Adrenal gland (tissue), 12 donors: ENCODE results near the gene EPHB1. TPM values are rescaled to one million over a fixed set of nuclear protein-coding genes. Genes with fewer than 3 reads are reported as not detected.

Source experiments
- DNase-seq, 7 donors: peaks; one replicate each; pipeline ENCODE4 v3.0.0-alpha.2; 2019 to 2020
- H3K27ac ChIP-seq, 5 donors: fragments of 200-600 bp; sonication (generic) in 4 of 5; 1 replicate in 3 of 5; 2 replicates in 2 of 5; pipeline versions ENCODE4 v1.5.1 to v1.8.0; 2016 to 2020; ENCODE audit warnings: mild to moderate bottlenecking in 1 of 5
- H3K27me3 ChIP-seq: fragments of 200-600 bp; 2 replicates; pipeline ENCODE4 v1.8.0; 2021
- H3K36me3 ChIP-seq, 2 donors: fragments of 200-600 bp; replicated peaks in 1 of 2; 1 replicate in 1 of 2; 2 replicates in 1 of 2; pipeline versions ENCODE4 v1.5.1 to v1.8.0; 2018 to 2022
- H3K4me1 ChIP-seq, 2 donors: fragments of 200-600 bp; replicated peaks in 1 of 2; 1 replicate in 1 of 2; 2 replicates in 1 of 2; pipeline versions ENCODE4 v1.5.1 to v1.8.0; 2018 to 2021
- H3K4me3 ChIP-seq, 4 donors: fragments of 200-600 bp; sonication (generic) in 3 of 4; one replicate each; pipeline ENCODE4 v1.5.1; 2016 to 2018
- H3K9me3 ChIP-seq, 3 donors: fragments of 200-600 bp; sonication (generic) in 1 of 3; replicated peaks in 1 of 3; 1 replicate in 2 of 3; 2 replicates in 1 of 3; pipeline versions ENCODE4 v1.5.1 to v1.8.0; 2016 to 2021
- POLR2A ChIP-seq, 2 donors: fragments of 450-650 bp; IDR thresholded peaks; one replicate each; pipeline ENCODE4 v1.6.1; 2017; ENCODE audit warnings: antibody characterized with exemption in 2 of 2, mild to moderate bottlenecking in 2 of 2, moderate library complexity in 1 of 2
- WGBS, 4 donors: extraction: QIAGEN DNeasy Blood & Tissue Kit in 2 of 4; methylation state at CpG; one replicate each; pipeline versions ENCODE4 v1.1.5 to v1.1.7; 2013 to 2017; 5-methylcytosine and 5-hydroxymethylcytosine counted together
- intact Hi-C, 2 donors: fragments of 100-400 bp; cut with DNase I; formaldehyde crosslinking; loops; one replicate each; pipeline versions ENCODE4 v1.14.1 to v1.15.0; 2022 to 2023
- polyA plus RNA-seq, 3 donors: library from polyadenylated mRNA; stranded (reverse); fragments of 200-250 nt in 2 of 3; fragments of 350-450 nt in 1 of 3; fragmentation: Illumina TruSeq in 1 of 3; extraction: RNeasy Lipid Tissue Mini Kit (QIAGEN cat#74804) in 1 of 3; gene quantifications; one replicate each; pipeline ENCODE4 v1.2.3, GENCODE V29; 2013 to 2014
- total RNA-seq, 9 donors: library from RNA; depleted of rRNA in 4 of 9; stranded (reverse); fragments of >200 nt in 4 of 9; fragments of 120-200 nt in 1 of 9; fragmentation: NEBNext Ultra II Directional in 1 of 9; extraction: Animal tissue kit (Norgen Biotek cat#: 25700) in 1 of 9; gene quantifications; one replicate each; pipeline versions ENCODE4 v1.1.0 to v1.2.4, GENCODE V29; 2013 to 2023
- TF ChIP-seq, protein P1 (sequence below), 6 experiments: fragments of 450-650 bp in 4 of 6; fragments of 200-600 bp in 2 of 6; sonication (generic) in 1 of 6; IDR thresholded peaks; 1 replicate in 5 of 6; 2 replicates in 1 of 6; pipeline versions ENCODE4 v1.5.1 to v1.8.0; 2016 to 2021; ENCODE audit warnings: antibody characterized with exemption in 6 of 6, mild to moderate bottlenecking in 2 of 6, moderate library complexity in 1 of 6
- donor health status: healthy with polysubstance abuse.
- donor health status: Bipolar disorder and iron deficiency.
- donor health status: DM: yes; HTN: yes; CAD: no.
- donor health status: DM: no; HTN: no; CAD: no.
- donor health status: DM: no; HTN: no; CAD: no.
- donor health status: DM: yes; HTN: yes; CAD: no.

Gene EPHB1
- total and polyA plus RNA-seq, 12 donors = 0.10 to 3.4 (median 0.98) TPM

DNA sequence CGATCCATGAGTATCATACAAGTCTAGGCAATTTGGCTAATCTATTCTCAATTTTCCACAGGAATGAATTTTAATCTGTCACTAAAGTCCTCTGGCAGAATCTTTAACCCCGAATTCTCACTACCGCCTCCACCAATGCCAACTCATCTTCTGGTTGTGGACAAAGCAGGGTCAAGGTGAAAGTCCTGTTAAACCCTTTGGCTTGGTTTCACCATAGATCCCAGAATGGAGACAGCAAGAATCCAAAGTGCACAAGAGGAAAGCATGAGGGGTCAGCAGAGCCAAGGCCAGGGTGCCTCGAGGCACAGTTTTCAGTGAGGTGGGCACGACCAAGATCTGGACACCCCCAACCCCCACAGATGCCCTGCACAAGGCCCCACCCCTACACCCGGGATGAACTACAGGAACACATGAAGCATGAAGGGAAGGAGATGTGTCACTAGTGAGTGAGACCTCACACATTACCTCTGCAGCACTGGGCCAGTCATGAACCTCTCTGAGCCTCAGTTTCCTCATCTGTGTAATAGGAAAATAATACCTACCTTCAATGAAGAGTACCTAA, 466.2 kb downstream of the EPHB1 start:
- Histone ChIP-seq H3K36me3 (no peaks in the 10 kb centered on the region), H3K4me3 (no peak overlapping the region), H3K27me3 (no peaks in the 10 kb centered on the region), H3K27ac (no peak overlapping the region), H3K4me1 (no peaks in the 10 kb centered on the region), H3K9me3 (no peaks in the 10 kb centered on the region)
- WGBS, 4 donors = 73 to 79% (median 78%) methylated on average over 6 of the region's 6 CpGs
- intact Hi-C loops = no loop called here
- TF ChIP-seq, protein P1, sequence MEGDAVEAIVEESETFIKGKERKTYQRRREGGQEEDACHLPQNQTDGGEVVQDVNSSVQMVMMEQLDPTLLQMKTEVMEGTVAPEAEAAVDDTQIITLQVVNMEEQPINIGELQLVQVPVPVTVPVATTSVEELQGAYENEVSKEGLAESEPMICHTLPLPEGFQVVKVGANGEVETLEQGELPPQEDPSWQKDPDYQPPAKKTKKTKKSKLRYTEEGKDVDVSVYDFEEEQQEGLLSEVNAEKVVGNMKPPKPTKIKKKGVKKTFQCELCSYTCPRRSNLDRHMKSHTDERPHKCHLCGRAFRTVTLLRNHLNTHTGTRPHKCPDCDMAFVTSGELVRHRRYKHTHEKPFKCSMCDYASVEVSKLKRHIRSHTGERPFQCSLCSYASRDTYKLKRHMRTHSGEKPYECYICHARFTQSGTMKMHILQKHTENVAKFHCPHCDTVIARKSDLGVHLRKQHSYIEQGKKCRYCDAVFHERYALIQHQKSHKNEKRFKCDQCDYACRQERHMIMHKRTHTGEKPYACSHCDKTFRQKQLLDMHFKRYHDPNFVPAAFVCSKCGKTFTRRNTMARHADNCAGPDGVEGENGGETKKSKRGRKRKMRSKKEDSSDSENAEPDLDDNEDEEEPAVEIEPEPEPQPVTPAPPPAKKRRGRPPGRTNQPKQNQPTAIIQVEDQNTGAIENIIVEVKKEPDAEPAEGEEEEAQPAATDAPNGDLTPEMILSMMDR (IDR thresholded peaks at IDR 0.05) = no peak
- no peak for TF ChIP-seq POLR2A (IDR thresholded peaks at IDR 0.05)
- no peak for DNase-seq

DNA sequence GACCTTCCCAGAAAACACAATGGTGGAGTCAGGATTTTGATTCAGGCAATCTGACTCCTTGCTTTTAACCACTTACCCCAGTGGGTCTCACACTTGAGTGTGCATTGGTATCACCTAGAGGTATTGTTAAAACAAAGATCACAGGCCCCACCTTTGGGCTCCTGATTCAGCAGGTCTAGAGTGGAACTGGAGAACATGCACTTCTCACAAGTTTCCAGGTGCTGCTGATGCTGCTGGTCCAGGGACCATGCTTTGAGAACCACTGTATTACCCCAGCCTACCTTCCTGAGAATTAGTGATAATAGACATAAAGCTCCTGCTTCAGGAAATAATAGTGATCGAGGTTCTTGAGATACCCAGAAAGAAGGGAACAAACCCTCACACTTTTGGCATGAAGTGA, 466.9 kb downstream of the EPHB1 start:
- no peaks in the 10 kb centered on the region for H3K27me3 ChIP-seq
- intact Hi-C loops = no loop called here
- no peak overlapping the region for H3K4me3 ChIP-seq
- DNase-seq = no peak
- no peak overlapping the region for H3K27ac ChIP-seq
- H3K9me3 ChIP-seq = no peaks in the 10 kb centered on the region
- no peaks in the 10 kb centered on the region for H3K36me3 ChIP-seq
- 67 to 86% (median 78%) methylated on average over 1 of the region's 1 CpG for WGBS, 4 donors
- TF ChIP-seq, protein P1 (IDR thresholded peaks at IDR 0.05) = no peak
- no peak for TF ChIP-seq POLR2A (IDR thresholded peaks at IDR 0.05)
- H3K4me1 ChIP-seq = no peaks in the 10 kb centered on the region

DNA sequence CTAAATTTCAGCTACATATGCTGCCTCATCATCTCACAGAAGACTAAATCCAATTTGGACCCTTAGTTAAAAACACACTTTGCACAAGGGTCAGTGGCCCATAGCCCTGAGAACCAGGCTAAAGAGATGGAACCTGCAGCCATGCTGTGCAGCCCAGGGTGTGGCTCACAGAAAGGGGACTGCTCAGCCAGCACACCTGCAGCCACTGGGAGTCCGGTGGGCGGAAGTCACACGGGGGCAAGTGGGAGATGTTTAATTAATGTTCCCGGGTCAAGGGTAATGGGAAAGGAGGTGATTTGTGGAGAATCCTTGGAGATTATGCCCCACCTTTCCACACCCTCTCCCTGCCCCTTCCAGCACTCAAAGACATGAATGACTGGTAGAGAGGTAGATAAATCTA, 467.4 kb downstream of the EPHB1 start:
- WGBS, 4 donors = 82 to 93% (median 86%) methylated on average over 4 of the region's 4 CpGs
- Histone ChIP-seq H3K36me3 (no peaks in the 10 kb centered on the region), H3K27ac (no peak overlapping the region), H3K4me3 (no peak overlapping the region), H3K4me1 (no peaks in the 10 kb centered on the region), H3K9me3 (no peaks in the 10 kb centered on the region), H3K27me3 (no peaks in the 10 kb centered on the region)
- intact Hi-C loops = no loop called here
- TF ChIP-seq POLR2A (IDR thresholded peaks at IDR 0.05) = no peak
- TF ChIP-seq, protein P1 (IDR thresholded peaks at IDR 0.05) = no peak
- DNase-seq = no peak

DNA sequence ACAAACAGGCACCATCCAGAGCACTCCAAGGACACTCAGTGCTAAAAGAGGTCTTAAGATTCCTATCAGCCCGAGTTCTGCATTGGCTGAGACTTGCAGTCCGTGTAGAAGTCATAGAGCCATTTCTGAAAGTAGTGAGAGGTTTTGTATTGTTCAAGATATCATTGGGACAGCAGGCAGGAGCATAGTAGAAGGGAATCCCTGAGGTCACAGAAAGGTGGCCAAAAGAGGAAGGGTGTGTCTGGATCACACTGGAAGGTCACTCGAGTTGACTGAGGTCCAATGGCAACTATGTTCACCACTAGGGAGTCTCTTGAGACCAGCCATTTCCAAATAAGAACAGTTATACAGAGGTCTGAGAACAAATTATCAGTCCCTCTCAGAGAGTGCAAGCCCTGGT, 468.3 kb downstream of the EPHB1 start:
- Histone ChIP-seq H3K36me3 (no peaks in the 10 kb centered on the region), H3K9me3 (no peaks in the 10 kb centered on the region), H3K4me3 (no peak overlapping the region), H3K27ac (no peak overlapping the region), H3K27me3 (no peaks in the 10 kb centered on the region), H3K4me1 (no peaks in the 10 kb centered on the region)
- intact Hi-C loops = no loop called here
- 65 to 77% (median 68%) methylated on average over 3 of the region's 3 CpGs for WGBS, 4 donors
- TF ChIP-seq, protein P1 (IDR thresholded peaks at IDR 0.05) = no peak
- no peak for DNase-seq
